ENCODE results near the gene CALN1.
"Not testable (repeated sequence)": the region's sequence is repeated elsewhere in the genome, so short reads cannot be mapped to it uniquely, and the experiment has no call there.

The CALN1 gene

DNA sequence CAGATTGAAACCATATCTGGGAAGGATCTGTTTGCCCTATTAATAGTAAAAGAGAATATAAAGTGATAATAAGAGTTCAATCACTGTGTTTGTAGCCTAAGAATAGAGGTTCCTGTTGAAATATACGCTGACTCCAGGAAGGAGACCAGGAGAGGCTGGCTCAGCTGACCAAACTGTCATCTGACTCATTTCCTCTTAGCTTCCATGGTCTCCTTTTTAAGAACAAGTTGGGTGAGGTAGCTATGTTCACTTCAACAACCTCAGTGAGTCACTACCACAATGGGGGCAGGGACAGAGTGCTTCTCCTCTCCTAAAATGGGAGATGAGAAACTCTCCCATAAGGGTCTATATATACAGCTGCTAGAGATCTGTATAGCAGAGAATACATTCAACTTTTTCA lies 543.3 kb downstream of the CALN1 start:
- DNase-seq (ENCODE audit: low read depth in 2 of 2): no peak

DNA sequence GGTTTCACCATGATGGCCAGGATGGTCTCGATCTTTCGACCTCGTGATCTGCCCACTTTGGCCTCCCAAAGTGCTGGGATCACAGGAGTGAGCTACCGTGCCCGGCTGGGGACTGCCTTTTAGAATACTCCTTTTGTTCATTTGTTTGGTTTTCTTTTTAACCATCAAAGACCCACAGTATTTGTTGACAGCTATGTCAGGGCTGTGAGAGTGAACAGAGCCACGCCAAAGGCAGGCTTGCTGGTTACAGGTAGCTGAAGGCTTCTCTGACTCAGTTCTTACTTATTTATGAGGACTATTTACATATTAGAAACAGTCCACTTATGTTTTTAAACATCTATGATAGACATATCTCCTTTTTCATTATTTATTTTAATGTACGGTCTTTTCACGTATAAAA lies 544.5 kb downstream of the CALN1 start:
- no peak for DNase-seq (ENCODE audit: low read depth in 2 of 2)

DNA sequence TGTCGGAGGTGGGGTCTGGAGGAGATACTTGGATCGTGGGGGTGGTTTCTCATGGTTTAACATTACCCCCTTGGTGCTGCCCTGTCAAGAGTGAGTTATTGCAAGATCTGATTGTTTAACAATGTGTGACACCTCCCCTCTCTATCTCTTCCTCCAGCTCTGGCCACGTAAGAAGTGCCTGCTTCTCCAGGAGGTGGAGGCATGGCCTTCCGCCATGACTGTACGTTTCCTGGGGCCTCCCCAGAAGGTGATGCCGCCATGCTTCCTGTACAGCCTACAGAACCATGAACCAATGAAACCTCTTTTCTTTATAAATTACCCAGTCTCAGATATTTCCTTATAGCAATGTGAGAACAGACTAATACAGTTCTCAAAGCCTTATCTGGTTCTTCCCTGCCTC lies 547.0 kb downstream of the CALN1 start:
- DNase-seq (ENCODE audit: low read depth in 2 of 2): no peak

DNA sequence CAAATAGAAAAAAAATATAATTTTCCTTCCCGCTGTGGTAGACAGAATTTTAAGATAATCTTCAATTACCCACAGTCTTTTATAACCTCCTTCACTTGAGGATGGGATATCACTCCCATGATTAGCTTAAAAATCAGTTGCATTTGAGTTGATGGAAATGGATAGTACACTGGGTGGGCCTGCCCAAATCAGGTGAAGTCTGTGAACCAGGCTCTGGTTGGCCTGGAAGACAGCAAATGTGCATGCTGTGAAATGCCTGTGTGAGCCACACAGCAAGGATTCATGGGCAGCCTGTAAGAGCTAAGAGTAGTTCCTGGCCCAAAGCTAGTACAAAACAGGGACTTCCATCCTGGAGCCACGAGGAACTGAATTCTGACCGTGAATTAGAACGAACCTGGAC lies 548.0 kb downstream of the CALN1 start:
- no peak for DNase-seq (ENCODE audit: low read depth in 2 of 2)

DNA sequence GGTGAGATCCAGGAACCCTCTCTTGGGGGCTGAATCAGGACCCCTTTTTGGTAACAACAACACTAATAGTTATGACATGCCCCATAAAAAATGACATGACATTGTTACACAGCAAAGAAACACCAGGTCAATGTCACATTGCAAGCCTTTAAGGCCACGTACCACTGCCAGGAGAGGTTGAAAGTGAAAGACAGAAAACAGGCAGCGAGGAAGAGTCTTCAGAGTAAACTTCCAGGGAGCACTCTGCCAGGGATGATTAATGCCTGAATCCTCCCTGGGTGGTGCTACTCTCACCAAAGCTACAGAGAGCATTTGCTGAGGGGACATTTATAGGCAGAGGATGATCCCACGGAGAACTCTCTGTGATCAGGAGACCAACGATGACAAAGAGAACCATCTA lies 551.6 kb downstream of the CALN1 start:
- DNase-seq (ENCODE audit: low read depth in 2 of 2): no peak

DNA sequence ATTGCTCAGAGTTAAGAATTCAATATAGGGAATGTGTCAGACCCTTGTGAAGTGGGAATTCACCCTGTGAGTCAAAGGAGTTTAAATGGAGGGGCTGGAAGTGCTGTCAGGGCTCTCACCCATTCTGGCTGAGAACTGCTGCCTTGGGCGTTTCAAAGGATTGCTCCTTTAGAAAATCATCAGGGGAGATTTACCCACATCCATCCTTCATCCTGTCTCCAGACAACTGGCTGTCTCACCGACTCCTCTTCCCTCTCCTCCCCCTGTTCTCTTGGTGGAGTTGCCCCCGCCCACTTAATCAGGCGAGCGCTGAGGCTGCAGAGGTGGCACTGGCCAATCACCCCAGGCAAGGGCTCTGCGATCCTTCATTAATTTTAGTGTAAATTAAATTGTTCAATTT lies 554.8 kb downstream of the CALN1 start:
- no peak for DNase-seq (ENCODE audit: low read depth in 2 of 2)

DNA sequence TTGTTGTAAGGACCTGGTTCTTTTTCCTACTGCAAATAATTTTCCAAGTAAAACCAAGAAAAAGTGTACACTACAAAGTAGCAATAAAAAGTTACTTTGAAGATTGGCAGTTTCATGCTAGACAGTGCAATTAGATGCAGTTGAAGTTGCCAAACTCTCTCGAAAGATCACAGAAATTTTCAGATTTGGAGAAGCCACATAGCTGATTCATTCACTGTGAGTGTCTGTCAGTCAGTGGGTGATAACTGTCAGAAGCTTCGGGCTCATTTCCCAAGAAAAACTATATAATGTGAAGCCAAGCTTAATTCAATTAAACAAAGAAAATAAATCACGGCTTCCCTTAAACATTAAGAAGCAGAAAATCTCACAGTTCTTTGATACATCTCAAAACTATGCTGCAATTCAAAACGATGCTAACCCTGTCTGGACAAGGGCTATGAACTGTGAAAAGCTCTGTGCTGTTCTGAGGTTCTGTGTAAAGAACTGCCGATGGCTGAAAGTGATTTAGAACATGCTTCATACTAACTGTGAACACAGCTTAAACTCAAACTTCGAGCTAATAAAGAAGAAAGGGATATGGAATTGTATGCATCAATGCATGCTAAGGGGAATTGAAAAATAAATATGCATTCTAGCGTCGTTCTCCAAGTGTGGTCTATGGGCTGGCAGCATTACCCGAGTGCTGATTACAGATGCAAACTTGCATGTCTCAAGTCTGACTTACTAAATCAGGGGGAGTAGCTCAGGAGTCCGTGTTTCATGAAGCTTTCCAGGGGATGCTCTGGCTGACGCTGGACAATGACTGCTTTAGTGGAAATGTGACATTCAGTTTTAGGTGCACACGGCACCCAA lies 557.4 kb downstream of the CALN1 start:
- no peak for DNase-seq (ENCODE audit: low read depth in 2 of 2)

DNA sequence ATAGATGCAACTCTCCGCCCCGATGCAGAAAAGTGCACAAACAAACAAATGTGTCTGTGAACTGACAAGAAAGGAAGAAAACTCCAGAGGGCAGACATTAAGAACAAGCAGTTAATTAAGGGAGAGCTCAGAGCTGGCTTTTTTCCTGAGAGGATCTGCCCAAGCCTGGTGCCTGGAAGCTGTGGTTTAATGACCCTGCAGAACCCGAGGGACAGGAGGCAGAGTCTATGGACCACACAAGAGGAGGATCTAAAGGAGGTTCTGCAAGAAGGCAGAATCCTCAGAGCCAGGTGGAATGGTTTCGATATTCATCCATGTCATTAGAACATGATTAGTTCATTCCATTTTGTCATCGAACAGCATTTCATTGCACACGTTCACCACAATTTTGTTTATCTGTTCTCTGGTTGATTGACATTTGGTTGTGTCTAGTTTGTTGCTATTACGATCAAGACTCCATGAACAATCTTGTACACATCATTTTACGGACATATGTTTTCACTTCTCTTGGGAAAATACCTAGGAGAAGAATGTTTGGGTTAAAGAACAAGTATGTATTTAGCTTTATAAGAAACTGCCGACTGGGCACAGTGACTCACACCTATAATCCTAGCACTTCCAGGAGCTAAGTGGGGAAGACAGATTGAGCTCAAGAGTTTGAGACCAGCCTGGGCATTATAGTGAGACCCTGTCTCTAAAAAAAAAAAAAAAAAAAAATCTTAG lies 560.2 kb downstream of the CALN1 start:
- no peak for DNase-seq (ENCODE audit: low read depth in 2 of 2)

DNA sequence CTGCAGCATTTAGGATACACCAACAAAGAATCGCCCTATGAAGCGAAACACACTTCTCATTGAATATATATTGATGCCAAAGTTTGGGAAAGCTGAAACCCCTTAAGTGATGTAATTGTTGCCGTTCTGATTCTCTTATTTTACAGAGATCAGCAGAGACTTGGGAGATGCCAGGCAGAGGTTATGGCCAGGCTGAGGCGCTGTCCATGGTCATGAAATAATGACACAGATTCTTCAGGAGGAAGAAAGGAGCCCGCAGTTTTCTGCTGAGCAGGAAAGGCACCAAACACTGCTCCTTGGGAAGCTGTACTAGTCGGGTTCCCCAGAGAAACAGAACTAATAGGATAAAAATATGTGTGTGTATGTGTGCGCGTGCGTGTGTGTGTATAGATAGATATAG lies 566.0 kb downstream of the CALN1 start:
- no peak for DNase-seq (ENCODE audit: low read depth in 2 of 2)

DNA sequence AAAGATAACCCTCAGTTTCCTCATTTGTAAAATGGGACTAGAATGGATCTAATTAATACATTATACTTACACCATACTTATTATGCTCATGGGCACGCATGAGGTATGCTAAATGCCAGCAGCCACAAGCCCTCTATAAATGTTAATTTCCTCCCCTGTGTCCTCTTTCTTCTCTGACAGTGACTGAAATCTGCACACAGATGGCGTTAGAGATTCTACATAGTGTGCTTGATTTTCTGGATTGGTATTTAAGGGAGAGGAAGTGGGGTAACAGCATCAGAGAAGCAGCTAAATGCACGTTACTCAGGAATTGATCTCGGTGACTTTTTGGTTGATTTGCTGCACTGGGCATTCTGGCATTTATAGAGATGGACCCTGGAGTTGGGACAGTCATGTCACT lies 568.5 kb downstream of the CALN1 start:
- DNase-seq (ENCODE audit: low read depth in 2 of 2): no peak

DNA sequence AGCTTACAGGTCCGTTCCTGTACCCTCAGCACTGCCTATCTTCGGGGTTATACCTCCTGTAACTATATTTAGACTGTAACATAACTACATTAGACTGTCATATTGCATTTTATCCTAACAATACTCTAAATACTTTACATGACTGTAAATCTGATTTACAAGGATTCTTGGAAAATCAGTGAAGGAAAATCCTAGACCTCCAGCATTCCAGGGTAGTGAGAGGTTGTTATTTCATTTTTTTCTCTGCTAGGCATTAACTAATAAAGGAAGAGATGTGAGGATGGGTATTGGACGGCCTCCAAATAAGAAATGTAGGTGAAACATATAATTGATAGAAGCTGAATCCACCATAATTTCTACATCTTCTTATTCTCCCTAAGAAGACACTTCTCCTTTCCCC lies 569.4 kb downstream of the CALN1 start:
- no peak for DNase-seq (ENCODE audit: low read depth in 2 of 2)

DNA sequence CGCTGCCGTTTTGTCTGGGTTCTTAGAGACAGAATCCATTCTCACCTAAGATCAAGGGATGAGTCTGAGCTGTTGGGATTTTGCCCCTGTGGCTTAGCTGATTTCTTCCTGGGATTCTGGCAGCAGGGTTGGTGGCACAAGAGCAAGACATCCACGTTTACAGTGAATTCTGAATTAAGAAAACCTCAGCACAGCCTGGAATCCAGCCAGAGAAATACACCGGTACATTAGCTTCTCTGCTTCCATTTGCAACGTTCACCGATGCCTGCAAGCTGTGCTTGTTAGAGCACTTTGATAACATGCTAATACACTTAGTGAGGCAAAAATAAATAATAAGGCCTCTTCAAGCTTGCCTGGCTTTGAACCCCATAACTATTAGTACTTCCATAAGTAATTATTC lies 569.8 kb downstream of the CALN1 start:
- no peak for DNase-seq (ENCODE audit: low read depth in 2 of 2)

DNA sequence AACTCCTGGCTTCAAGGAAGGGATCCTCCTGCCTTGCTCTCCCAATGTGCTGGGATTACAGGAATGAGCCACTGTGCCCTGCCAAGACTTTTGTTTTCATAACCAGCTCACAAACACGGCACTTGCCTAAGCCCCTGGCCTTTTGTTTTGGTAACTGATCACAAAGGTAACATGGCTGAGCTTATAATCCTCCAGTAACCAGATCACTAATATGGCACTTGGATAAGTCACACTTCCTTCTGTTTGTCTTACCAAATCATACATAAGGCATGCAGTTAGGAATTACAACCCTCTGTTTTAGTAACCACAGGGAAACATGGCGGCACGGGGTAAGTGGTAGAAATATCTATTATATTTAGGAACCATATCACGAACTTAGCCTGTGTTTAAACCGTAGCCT lies 577.1 kb downstream of the CALN1 start:
- DNase-seq (ENCODE audit: low read depth in 2 of 2): no peak

DNA sequence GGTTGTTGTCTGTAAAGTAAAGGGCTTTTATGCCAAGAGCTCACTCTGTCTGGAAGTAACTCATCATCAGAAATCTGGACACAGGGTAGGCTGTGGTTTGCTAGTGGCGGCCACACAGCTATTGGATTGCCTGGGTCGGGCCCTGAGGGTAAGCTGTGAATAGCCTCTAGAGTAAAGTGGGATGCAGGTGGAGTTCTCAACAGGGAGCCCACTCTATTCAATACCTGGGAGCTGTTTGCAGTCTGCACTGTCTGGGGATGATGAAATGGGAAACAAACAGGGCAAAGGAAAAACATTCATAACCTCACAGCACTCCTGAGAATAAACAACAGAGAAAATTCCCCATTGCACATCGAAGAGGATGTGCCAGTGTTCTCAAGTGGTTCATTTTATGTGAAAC lies 582.6 kb downstream of the CALN1 start:
- DNase-seq (ENCODE audit: low read depth in 2 of 2): no peak

DNA sequence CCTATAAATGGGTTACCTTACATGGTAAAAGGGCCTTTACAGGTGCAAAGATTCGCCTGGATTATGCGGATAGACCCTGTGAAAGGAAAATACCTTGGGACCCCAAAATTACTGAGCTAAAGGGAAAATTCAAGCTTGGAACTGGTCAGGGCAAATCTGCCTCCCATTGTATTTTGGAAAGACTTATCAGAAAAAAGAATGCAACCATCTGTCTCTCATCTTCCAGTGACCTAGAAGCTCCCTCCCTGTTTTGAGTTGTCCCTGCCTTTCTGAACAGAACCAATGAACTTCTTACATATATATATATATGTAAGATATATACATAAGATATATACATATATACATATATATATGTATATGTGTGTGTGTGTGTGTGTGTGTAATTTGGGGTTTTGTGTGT lies 583.8 kb downstream of the CALN1 start:
- no peak for DNase-seq (ENCODE audit: low read depth in 2 of 2)

DNA sequence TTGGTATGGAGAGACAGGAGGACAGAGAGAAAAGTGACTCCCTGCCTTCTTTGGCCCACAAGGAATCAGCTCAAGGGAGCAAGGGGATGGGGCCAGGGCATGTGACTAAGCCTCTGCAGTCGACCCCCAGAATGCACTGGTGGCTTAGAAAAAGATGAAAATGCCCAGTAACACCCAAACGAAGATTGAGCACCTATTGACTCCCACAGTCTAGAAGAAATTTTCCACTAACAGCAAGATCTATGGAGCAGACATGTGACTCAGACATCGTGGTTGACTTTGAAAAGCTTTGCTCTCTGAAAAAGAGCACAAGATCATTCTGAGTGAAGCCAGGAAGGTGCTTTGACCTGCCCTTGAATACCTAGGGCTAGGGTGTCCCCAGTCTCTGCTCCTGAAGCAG lies 586.0 kb downstream of the CALN1 start:
- no peak for DNase-seq (ENCODE audit: low read depth in 2 of 2)

DNA sequence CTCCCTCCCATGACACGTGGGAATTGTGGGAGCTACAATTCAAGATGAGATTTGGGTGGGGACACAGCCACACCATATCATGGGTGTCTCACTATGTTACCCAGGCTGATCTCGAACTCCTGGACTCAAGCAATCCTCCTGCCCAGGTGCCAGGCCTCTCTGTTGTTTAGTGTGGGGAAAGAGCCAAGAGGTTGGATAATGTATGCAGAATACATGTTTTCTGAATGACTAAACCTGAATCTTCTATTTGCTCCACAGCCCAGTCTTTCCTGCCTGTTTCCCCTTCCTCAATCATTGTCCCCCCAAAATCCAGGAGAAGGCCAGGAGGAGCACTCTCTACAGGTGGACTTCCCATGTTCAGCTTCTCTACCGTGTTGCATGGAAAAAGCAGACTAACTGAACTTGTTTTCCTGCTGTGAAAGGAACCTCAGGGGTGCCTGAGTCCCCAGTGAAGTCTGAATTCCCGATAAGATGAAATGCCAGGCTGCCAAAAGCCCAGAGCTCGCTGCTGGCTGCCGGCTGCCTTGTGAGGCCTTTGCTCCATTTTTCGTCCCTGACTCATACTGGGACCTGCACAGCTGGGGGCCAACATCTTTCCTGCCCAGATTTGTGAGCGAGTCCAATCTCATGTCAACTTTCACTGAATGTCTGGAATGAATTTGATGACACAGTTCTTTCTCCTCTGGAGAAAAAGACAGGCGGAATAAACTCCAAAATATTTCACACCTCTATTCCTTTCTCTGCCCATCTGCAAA lies 588.0 kb downstream of the CALN1 start:
- no peak for DNase-seq (ENCODE audit: low read depth in 2 of 2)

DNA sequence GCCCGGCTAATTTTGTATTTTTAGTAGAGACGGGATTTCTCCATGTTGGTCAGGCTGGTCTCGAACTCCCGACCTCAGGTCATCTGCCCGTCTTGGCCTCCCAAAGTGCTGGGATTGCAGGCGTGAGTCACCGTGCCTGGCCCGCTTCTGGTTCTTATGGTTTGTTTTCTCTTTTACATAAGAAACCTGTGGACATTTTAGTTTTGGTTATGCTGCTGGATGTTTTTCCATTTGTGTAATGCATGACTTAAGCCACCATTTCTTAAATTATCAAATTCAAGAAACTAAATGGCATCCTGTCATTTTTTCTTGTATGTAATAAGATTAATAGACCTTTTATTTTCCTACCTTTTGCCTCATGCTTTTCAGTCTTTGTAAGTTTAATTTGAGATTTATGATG lies 589.7 kb downstream of the CALN1 start:
- DNase-seq (ENCODE audit: low read depth in 2 of 2): not testable (repeated sequence)

DNA sequence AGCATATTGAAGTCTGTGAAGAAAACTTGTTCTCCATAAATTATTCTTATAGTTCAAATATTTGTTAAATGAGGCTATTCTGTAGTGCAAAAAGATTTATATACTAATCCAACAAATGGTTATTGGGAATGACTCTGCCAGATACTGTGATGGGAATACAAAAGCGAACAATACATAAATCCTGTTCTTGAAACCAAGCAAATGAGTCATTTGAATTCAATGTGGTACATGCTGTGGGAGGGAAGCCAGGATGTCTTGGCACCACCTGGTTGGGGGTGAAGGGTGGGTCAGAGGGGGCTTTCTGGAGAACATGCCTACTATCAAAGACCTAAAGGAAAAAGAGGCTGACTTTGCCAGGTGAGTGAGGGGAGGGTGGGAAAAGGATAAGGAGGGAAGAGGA lies 594.2 kb downstream of the CALN1 start:
- no peak for DNase-seq (ENCODE audit: low read depth in 2 of 2)

DNA sequence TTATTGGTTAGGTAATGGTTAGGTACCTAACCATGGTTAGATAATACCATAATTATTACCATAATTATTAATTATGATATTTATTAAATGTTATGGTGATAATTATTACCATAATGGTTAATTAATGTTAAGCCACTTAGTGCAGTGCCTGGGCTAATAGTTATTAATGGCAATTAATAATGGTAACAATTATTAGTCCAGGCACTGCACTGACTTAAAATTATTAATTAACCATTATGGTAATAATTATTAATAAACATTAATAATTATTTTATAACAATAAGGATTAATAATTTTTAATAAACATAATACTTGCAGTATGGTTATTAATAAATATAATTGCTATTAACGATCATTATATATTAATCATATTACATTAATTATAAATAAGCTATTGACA lies 604.0 kb downstream of the CALN1 start:
- DNase-seq (ENCODE audit: low read depth in 2 of 2): no peak

DNA sequence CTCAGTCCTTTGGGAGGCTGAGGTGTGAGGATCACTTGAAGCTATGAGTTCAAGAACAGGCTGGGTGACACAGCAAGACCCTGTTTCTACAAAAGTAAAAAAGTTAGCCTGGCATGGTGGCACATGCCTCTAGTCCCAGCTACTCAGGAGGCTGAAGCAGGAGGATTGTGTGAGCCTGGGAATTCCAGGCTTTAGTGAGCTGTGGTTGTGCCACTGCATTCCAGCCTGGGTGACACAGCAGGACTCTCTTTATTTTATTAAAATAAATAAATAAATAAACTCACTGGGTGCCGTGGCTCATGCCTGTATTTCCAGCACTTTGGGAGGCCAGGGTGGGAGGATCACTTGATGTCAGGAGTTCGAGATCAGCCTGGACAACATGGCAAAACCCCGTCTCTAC lies 607.9 kb downstream of the CALN1 start:
- DNase-seq (ENCODE audit: low read depth in 2 of 2): no peak

DNA sequence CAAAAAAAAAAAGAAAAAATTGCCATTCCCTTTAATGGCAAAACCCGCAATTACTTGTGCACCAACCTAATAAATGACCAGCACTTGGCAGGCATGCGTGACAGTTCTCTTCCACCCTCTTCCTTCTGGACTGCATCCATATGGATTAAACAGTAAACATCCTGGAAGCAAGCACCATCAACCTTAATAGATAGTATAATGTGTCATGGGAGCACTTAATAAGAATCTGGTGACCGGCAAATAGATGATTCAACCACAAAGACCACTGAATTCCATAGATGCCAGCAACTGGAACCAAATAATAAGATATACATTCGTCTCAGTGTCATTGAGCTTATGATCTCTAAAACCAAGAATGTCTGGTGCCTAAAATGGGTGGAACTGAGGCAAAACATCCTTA lies 610.2 kb downstream of the CALN1 start:
- no peak for DNase-seq (ENCODE audit: low read depth in 2 of 2)

DNA sequence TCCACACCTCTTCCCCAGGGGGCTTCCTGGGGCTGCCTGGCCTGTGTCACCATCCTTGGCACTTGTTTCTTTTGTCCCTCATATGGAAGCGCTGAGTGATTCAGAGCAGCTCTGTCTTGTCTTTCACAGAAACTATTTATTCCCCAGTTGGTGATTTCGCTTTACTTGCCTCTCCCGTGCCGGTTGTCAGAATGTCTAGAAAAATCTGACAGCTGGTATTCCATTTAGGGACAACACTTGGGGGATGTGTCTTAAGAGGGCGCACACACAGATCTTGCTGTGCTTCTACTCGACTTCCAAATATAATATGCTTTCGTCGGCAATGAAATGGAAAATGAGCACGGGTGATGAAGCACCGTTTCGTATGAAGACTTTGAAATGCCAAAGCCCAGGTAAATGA lies 611.8 kb downstream of the CALN1 start:
- DNase-seq (ENCODE audit: low read depth in 2 of 2): no peak
